HG02571 (cell line): ENCODE measurements around the gene CCDC141.

Source experiments
- ATAC-seq: cut with Tn5 transposase; IDR thresholded peaks from one replicate; pipeline ENCODE4 v1.9.1; 2021; ENCODE audit warnings: mild to moderate bottlenecking, moderate library complexity; ENCODE audit not compliant: unreplicated experiment

CCDC141 gene

DNA sequence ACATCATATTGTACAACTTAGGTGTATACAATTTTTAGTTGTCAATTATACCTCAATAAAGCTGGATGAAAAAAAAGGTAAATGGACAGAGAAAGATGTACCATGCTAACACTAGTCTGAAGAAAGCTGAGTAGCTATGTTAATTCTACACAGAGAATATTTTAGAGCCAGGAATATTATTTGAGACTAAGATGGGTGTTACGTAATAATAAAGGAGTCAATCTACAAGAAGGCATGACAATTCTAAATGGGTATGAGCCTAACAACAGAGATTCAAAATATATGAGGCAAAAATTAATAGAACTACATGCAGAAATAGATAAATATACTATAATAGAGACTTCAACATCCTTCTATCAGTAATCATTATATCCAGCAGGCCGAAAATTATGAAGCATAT lies 69.1 kb downstream of the CCDC141 start:
- no peak for ATAC-seq

DNA sequence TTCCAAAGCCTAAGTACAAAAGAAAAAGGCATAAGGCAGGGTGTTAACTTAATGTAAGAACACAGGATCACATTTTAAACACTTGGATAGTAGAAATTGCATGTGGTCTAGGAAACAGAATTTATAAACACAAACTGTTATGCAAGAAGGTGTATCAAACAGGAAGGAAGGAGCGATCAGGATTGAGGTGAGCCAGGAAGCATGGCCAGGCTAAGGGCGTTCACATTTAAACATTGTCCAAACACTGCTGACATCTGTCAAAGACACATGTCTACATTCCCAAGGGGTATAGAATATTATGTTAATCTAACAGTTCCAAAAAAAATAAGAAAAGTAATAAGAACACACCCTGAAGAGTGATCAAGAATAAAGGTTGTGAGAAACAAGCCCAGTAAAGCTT lies 71.3 kb downstream of the CCDC141 start:
- no peak for ATAC-seq

GRCh38 chr2:178976351-178976750 lies 73.6 kb downstream of the CCDC141 start:
- ATAC-seq, result no peak

DNA sequence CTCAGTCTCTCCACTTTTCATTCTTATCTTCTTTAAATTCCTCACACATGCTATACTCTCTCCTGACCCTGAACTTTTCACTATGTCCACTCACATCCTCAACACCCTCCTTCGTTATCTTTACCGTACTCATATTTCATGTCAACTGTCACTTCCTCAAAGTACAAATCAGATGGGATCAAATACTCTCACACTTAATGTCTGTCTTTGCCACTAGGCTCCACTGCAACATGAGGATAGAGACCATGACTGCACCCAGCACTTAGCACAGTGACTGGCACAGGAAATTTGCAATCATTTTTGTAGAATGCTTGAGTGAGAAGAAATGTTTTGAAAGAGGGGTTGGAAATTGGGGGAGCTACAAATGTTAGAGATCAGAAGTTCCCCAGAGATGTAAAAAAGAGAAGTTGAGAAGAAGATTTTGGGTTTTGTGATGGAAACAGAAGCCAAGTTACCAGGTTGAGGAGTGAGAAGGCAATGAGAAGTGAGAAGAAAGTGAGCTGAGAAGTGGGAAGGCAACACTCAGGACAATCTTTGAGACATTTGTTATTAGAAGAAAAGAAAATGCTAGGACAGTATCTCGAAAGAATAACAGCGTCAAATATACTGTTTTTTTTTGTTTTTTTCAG lies 87.0 kb downstream of the CCDC141 start:
- ATAC-seq, result no peak

- ATAC-seq, result no peak
These were observed 87.8 kb downstream of the CCDC141 start for GRCh38 chr2:178962152-178962551.

DNA sequence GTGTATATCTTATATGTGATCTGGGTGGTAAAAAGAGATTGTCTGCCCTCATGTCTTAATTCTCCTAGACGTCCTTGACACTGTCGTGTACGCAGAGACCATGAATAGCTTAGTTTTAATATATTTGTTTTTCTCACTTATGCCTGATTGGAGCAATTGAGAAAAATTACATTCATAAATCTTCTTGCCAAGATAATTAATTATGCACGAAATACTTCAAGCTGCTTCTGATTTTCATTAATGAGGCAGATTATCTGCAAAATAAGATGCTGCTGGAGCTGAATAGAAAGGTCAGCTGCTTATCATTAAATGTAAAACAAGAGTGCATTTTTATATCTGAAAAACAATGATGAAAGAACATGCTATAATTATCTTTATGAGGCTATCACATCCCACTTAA lies 95.9 kb downstream of the CCDC141 start:
- no peak for ATAC-seq

GRCh38 chr2:178951266-178952006 lies 98.5 kb downstream of the CCDC141 start:
- ATAC-seq, result no peak

- ATAC-seq, result peak; percentile 90
These were observed 100.4 kb downstream of the CCDC141 start for GRCh38 chr2:178949584-178949983.

GRCh38 chr2:178949151-178949550 lies 100.8 kb downstream of the CCDC141 start:
- no peak for ATAC-seq

DNA sequence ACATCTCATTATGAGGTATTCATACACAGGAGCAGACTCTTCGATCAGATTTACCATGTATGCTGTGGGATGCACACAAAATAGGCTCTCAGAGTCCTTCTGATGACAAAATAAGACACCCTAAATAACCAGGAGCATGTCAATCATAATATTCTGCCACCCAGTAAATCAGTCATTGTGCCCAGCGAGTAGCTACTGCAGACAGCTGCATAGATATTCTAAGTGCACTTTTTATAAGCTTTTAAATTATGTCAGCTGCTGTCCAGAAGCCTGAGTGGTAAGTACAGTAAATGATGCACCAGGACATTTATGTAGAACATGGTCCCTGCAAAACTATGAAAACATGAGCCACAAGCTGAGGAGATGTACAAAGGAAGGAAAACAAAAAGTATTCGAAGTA lies 102.9 kb downstream of the CCDC141 start:
- ATAC-seq, result no peak

DNA sequence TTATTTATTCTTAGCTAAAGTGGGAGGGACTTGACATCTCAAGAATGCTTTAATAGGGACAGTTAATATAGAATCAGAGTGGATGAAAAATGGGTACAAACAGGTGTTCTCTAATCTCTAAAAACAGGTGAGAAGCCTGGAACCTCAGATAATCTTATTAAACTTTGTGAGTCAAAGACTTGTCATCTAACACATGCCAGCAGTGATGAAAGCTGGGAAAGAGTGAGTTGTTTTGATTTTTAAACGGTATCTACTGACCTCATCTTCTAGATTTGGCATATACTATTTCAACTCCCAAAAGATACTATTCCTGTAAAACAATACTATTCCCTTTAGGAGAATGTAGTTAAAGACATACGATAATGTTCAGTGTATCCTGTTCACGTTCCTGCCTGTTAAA lies 103.4 kb downstream of the CCDC141 start:
- no peak for ATAC-seq

GRCh38 chr2:178943745-178944144 lies 106.2 kb downstream of the CCDC141 start:
- no peak for ATAC-seq

DNA sequence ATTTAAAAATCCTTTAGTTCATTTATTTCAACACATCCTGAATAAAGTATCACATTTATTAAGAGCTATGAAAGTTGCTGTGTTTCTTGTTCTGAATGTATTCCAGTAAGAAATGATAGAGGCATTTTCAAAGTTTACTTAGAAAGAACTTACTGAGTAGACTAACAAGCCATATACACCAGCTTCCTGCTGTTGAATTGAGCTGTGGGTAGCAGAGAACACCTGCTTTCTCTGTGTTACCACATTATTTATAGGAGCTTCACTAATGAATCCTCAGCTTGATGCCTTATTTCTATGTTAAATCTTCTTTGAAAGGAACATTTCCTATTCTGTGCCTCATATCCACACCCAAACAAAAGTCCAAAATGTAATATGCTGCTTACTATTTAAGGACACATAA lies 115.4 kb downstream of the CCDC141 start:
- no peak for ATAC-seq

DNA sequence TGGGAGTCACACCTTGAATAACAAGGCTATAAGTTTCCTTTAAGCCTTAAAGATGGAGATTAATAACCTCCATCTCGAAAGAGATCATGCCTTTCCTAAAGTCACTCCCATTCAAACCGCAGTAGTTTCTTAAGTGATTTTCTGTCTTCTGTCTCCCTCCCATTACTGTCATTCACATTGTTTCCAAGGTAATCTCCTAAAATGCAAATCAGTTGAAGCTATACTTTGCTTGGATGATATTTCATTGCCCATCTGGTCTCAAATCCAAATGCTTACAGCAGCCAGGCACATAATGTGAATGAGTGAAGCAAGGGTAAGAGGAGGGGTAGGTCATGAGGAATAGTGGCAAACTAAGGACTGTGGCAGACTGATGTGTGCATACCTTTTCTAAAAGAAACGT lies 116.4 kb downstream of the CCDC141 start:
- ATAC-seq, result no peak

DNA sequence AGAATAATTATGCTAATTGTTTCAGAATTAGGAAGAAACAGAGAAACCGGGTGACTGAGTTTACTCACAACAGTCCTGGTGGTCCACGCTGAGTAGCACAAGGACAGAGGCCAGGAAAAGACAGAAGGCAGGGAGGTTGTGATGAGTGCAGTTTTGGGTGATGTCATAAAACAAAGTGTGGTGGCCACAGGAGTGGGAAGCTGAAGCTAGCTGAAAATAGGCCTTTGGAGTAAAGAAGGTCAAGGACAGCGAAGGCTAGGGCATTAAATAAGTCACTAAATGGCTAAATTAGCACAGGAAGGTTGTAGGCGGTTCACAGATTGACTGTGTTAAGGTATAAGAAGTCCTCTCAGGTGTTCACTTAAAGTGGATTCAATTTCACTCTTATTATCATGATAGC lies 121.9 kb downstream of the CCDC141 start:
- ATAC-seq, result peak; percentile 85

- no peak for ATAC-seq
These were observed 122.8 kb downstream of the CCDC141 start for GRCh38 chr2:178927173-178927572.

DNA sequence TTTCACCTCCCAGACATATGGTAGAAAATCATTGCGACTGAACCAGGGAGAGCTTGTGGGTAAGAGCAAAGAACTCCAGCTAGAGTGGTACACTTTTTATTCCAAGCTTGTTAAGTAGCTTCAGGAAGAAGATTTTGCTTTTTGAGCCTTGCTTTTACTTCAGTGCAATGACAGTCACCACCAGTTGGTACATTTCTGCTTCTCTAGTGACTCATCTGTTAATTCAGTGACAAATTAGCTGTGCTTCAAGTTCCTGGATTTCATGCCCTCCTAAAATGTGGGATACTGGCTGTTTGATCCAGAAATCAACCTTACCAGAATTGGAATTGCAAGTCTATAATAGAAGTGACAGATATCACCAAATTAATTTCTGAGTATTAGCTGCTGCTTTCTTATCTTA lies 125.1 kb downstream of the CCDC141 start:
- no peak for ATAC-seq

GRCh38 chr2:178923546-178923945 lies 126.4 kb downstream of the CCDC141 start:
- ATAC-seq, result no peak

DNA sequence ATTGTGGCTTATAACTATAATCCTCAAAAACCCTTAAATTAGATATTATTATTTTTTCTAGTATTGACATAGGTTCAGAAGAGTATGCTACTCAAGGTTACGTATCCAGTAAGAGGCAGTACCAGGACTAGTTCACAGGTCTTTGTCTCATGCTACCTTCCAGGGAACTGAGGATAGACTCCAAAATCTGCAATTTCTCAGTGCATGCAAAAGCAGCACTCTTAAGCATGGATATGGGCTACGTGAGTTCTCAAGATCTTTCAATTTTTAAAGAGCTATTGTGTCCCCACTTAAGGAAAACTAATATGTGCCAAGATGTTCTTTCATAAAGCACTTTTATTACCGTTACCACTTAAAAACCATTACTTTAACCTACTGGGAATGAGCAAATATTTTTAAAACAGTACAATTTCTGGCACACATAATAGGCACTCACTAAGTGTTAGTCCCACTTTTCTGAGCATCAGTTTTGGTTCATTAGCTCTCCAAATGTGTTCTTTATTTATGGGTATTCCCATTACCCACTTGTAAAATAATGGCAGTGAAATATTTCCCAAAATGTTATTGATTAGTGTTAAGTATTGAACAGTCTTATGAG lies 128.9 kb downstream of the CCDC141 start:
- no peak for ATAC-seq

- no peak for ATAC-seq
These were observed 132.4 kb downstream of the CCDC141 start for GRCh38 chr2:178917555-178917954.

DNA sequence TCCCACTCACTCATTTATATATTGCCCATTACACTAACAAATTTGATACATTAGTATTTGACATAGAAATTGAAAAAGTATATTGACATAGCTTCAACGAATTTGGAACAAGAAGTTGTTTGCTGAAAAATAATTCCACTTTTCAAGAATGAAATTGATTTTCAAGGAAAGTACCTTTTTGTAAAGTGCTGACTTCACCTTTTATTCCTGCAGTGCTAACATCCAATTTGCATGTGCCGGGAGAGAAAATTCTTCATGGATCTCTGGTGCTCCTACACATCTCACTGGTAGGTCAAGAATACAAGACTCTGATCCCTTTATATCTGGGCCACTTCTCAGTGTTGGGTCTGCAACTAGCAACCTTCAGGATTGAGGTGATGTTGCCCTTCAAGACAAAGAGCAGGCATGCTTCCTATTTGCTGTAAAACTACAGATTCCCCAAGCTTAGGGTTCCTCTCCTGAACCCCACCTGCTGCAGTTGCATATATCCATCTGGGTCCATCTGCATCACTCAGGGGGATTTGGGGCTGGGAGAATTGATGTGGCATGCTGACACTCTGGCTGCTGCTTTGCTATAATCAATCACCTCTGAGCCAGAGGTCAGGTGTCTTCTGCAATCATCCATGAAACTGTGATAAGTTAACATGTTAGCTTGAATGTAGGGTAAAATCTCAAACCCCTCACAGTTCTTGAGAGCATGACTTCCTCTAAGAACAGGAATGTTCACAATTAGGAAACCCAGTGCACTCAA lies 134.3 kb downstream of the CCDC141 start:
- no peak for ATAC-seq
